SK-N-SH treated with all-trans-retinoic acid at 6 μM for 48 hours (cell line): ENCODE data around the gene GCC1.

ENCODE experiments used
- ARNTL ChIP-seq: fragments of 450-650 bp; formaldehyde crosslinking; IDR thresholded peaks from 2 replicates; pipeline ENCODE4 v1.5.0; 2020; ENCODE audit warnings: low read depth, mild to moderate bottlenecking, moderate library complexity, borderline replicate concordance
- BACH2 ChIP-seq: fragments of 250-450 bp; sonication (Bioruptor Pico); IDR thresholded peaks from 2 replicates; pipeline ENCODE4 v1.9.0; 2021; ENCODE audit warnings: mild to moderate bottlenecking, borderline replicate concordance
- CREB5 ChIP-seq: fragments of 250-450 bp; sonication (Bioruptor Pico); IDR thresholded peaks from 2 replicates; pipeline ENCODE4 v1.5.1; 2020; ENCODE audit warnings: low read depth, mild to moderate bottlenecking, moderate library complexity
- CSDC2 ChIP-seq: fragments of 250-450 bp; sonication (Bioruptor Pico); IDR thresholded peaks from 2 replicates; pipeline ENCODE4 v1.5.0; 2020; ENCODE audit warnings: mild to moderate bottlenecking, moderate library complexity
- CSRNP3 ChIP-seq: fragments of 250-450 bp; sonication (Bioruptor Pico); IDR thresholded peaks from 2 replicates; pipeline ENCODE4 v1.5.1; 2021; ENCODE audit warnings: mild to moderate bottlenecking, moderate library complexity
- POU6F1 ChIP-seq: fragments of 250-450 bp; sonication (Bioruptor Pico); IDR thresholded peaks from 2 replicates; pipeline ENCODE4 v1.8.0; 2021; ENCODE audit warnings: low read depth, mild to moderate bottlenecking, moderate library complexity, borderline replicate concordance
- ZNF8 ChIP-seq: fragments of 450-650 bp; formaldehyde crosslinking; IDR thresholded peaks from 2 replicates; pipeline ENCODE4 v1.5.0; 2020; ENCODE audit warnings: mild to moderate bottlenecking, moderate library complexity
- TF ChIP-seq, protein P1 (sequence below): fragments of 250-450 bp; sonication (Bioruptor Pico); IDR thresholded peaks from 2 replicates; pipeline ENCODE4 v1.8.0; 2020; ENCODE audit warnings: mild to moderate bottlenecking, moderate library complexity, borderline replicate concordance

GRCh38 chr7:127585044-127585953, at the start of gene GCC1:
- no peak for TF ChIP-seq ARNTL (CRISPR knock-in tag)
- no peak for TF ChIP-seq CSDC2 (CRISPR knock-in tag)
- TF ChIP-seq BACH2 (CRISPR knock-in tag): no peak
- TF ChIP-seq CSRNP3 (CRISPR knock-in tag): no peak
- no peak for TF ChIP-seq POU6F1 (CRISPR knock-in tag)
- TF ChIP-seq, protein P1, sequence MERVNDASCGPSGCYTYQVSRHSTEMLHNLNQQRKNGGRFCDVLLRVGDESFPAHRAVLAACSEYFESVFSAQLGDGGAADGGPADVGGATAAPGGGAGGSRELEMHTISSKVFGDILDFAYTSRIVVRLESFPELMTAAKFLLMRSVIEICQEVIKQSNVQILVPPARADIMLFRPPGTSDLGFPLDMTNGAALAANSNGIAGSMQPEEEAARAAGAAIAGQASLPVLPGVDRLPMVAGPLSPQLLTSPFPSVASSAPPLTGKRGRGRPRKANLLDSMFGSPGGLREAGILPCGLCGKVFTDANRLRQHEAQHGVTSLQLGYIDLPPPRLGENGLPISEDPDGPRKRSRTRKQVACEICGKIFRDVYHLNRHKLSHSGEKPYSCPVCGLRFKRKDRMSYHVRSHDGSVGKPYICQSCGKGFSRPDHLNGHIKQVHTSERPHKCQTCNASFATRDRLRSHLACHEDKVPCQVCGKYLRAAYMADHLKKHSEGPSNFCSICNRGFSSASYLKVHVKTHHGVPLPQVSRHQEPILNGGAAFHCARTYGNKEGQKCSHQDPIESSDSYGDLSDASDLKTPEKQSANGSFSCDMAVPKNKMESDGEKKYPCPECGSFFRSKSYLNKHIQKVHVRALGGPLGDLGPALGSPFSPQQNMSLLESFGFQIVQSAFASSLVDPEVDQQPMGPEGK (CRISPR knock-in tag): no peak
- no peak for TF ChIP-seq ZNF8 (CRISPR knock-in tag)
- no peak for TF ChIP-seq CREB5
